ENCODE data around the gene PLXNA2.

PLXNA2 gene

GRCh38 chr1:208264469-208265121 lies 20.4 kb upstream of the PLXNA2 start:
- DNase-seq, result no peak

- no peak for DNase-seq
Measured at GRCh38 chr1:208261874-208262273, 17.7 kb upstream of the PLXNA2 start.

DNA sequence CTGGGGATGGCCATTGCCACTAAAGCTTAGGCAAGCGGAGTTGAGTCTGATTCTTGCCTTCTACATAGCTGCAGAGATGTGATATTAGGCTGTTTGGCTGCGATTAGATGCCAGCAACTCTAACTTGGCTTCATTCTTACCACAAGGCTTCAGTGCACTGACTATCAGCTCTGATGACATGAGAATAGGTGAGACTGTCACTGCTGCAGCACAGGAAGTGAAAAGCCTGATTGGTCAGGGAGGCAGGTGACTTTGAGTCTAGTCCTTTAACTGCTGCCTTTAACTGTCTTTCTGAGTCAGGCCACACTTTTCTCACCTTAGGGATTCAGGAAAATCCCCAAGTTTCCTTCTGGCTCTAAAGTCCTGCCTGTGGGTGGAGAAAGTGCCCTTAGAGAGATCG lies 14.1 kb upstream of the PLXNA2 start:
- no peak for DNase-seq

GRCh38 chr1:208257351-208257750 lies 13.2 kb upstream of the PLXNA2 start:
- DNase-seq, result no peak

DNA sequence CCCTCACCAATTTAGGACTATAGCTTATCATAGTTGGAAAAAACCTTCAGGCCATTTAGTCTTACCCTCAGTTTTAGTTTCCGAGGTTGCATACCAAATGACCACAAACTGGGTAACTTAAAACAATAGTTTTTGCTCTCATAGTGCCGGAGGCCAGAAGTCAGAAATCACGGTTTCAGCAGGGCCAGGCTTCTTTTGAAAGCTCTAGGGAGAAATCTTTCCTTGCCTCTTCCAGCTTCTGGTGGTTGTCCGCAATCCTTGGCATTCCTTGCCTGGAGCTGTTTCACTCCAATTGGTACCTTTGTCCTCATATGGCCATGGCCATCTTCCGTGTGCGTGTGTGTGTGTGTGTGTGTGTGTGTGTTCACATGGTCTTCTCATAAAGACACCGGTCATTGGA lies 12.4 kb upstream of the PLXNA2 start:
- DNase-seq, result no peak

- no peak for DNase-seq
Measured at GRCh38 chr1:208256091-208256490, 11.9 kb upstream of the PLXNA2 start.

DNA sequence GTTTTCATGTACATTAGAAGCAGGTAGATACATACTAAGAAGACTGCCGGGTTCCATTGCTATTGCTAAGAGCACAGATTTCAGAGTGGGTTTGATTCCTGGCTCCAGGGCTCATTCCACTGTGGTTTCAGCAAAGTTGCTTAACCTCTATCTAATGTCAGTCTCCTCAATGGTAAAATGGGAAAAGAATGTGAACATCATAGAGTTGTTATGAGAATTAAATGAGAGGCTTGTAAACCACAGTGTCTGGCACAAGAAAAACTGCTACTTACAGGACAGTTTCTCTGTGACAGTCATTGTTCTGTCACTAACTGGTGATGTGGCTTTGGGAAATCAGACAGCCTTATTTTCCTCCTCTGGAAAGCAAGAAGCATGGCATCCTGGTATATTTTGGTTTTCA lies 10.7 kb upstream of the PLXNA2 start:
- DNase-seq, result no peak

DNA sequence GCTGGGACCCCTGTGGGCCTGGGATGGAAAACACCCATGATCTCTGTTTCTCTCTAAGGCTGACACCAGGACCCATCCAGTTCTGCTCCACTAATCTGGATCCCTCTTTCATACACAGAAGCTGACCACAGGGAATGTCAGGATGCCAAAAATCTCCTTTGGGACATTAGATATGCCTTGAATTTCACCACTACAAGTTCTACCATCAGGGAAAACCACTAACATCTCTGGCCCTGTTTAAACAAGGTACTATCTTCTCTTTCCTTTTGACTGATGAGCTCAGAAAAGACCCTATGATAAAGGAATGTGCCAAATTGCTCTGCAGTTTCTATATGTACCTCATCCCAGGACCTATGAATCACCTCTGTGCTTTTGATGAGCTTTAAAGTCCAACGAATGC lies 10.2 kb upstream of the PLXNA2 start:
- DNase-seq, result no peak

DNA sequence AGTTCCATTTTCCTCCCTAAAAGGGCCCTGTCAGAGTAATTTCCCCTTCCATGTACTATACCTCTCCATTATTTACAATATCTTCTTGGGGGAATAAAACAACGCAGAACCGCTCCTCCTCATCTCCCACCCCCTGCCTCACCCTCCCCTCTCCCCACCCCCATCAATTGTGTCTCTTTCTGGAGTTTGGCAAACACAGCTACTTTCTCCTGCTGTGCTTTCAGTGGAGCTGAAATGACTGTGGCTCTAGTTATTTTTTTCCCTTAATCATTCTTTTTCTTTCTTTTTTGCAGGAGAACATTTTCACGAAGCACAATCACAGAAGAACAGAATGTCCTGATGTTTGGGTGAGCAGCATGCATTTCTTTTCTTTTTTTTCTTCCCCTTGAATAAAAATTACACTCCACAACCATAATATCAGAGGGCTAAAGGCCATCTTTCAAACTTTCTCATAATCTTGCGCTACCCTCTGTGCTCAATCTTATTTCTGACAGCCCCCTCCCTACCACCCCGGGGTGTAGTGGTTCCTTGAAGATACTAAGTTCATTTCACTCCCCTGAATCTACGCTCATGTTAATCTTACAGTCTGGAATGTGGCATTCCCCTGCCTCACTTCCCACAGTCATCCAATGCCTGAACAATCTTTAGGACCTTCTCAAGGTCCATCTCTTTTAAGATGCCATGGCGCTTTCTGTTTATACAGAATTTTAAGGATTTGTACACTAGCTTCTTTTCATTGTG lies 8.8 kb upstream of the PLXNA2 start:
- DNase-seq, result no peak

- no peak for DNase-seq
Measured at GRCh38 chr1:208251911-208252835, 8.0 kb upstream of the PLXNA2 start.

DNA sequence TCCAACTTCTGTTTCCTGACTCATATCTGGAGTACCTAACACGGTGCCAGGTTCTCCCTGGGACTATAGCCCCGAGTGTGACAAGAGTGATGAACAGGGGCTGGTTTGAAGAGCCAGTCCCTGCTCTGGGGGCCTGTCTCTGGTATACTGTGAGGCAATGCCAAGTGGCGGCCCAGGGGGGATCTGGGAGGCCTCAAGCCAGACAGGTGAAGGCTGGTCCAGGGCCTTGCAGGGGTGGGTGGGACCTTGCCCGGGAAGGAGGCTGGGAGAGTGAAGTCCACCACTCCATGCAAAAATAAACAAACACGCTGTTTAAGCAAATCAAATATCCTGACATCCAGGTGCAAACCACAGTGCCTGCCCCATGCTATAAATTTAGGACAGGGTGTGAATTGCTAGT lies 6.8 kb upstream of the PLXNA2 start:
- no peak for DNase-seq

GRCh38 chr1:208250613-208251012 lies 6.4 kb upstream of the PLXNA2 start:
- DNase-seq, result no peak

GRCh38 chr1:208248991-208249696 lies 5.0 kb upstream of the PLXNA2 start:
- no peak for DNase-seq

- no peak for DNase-seq
Measured at GRCh38 chr1:208248307-208248801, 4.2 kb upstream of the PLXNA2 start.

DNA sequence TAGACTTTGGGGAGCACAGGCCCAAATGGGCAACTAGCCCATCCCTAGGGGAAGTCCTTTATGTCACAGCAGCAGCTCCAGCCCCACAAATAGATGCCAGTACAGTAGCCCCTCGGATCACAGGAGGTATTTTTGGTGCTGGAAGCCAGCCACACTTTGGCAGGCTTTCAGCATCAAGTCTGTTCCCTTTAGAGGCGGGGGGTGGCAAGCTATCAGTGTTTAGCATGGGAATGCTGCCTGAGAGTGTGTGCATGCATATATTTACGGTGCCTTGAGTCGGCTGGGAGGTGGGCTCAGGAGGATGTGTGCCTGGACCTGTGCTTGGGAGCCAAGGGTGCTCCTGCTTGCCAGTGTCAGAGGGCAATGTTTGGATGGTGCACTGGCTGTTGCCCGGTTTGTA lies 3.5 kb upstream of the PLXNA2 start:
- no peak for DNase-seq

GRCh38 chr1:208245185-208245705 lies 1.1 kb upstream of the PLXNA2 start:
- peak; percentile 94 for DNase-seq

- DNase-seq, result no peak
Measured at GRCh38 chr1:208243527-208243966, 637 bp downstream of the PLXNA2 start.

- peak; percentile 20 for DNase-seq
Measured at GRCh38 chr1:208242941-208243526, 1.1 kb downstream of the PLXNA2 start.

DNA sequence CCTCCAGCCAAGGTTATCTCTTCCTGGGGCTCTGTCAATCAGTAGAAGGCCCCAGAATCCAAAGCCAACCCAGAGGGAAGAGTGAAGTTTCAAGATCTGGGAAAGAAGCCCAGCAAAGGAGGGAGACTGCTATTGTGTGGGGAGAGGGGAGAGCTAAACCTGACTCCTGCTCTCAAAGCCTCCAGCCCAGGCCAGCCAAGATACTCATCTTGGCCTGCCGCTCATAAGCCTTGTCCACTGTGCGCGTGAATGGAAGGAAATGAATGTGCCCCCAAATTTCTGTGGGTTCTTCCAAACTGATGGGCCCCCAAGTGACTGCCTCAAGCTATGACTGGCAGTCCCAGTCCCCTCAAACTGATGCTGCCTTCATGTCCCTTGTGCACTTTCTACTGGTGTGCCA lies 2.0 kb downstream of the PLXNA2 start:
- DNase-seq, result no peak

GRCh38 chr1:208241512-208241911 lies 2.7 kb downstream of the PLXNA2 start:
- DNase-seq, result no peak

- no peak for DNase-seq
Measured at GRCh38 chr1:208240662-208241355, 3.4 kb downstream of the PLXNA2 start.
